WERI-Rb-1 (cell line): Measurements from ENCODE around the gene LYPD4.
"Not testable (repeated sequence)": the region's sequence is repeated elsewhere in the genome, so short reads cannot be mapped to it uniquely, and the experiment has no call there.

Experiments used
- DNase-seq: peaks from one replicate; pipeline ENCODE4 v3.0.0-alpha.2; 2020
- H3K27ac ChIP-seq: fragments of 250-450 bp; sonication (Bioruptor Pico); 2 replicates; pipeline ENCODE4 v1.5.1; 2020; ENCODE audit warnings: mild to moderate bottlenecking, moderate library complexity
- H3K27me3 ChIP-seq: fragments of 250-450 bp; sonication (Bioruptor Pico); 2 replicates; pipeline ENCODE4 v1.5.1; 2021; ENCODE audit warnings: mild to moderate bottlenecking, low read depth, moderate library complexity; ENCODE audit not compliant: insufficient read depth, severe bottlenecking
- H3K36me3 ChIP-seq: fragments of 250-450 bp; sonication (Bioruptor Pico); 2 replicates; pipeline ENCODE4 v1.5.1; 2020; ENCODE audit warnings: mild to moderate bottlenecking, moderate library complexity
- H3K4me3 ChIP-seq: 2 replicates; pipeline ENCODE4 v1.5.1; 2011; ENCODE audit warnings: low read depth, mild to moderate bottlenecking, control low read depth, low read length
- H3K9me3 ChIP-seq: fragments of 250-450 bp; sonication (Bioruptor Pico); 2 replicates; pipeline ENCODE4 v1.5.1; 2021; ENCODE audit warnings: mild to moderate bottlenecking, moderate library complexity; ENCODE audit not compliant: severe bottlenecking
- TF ChIP-seq, protein P1 (sequence below): IDR thresholded peaks from 2 replicates; pipeline ENCODE4 v1.5.1; 2011; ENCODE audit warnings: low read depth, mild to moderate bottlenecking, control low read depth, inconsistent platforms, low read length

LYPD4 gene

DNA sequence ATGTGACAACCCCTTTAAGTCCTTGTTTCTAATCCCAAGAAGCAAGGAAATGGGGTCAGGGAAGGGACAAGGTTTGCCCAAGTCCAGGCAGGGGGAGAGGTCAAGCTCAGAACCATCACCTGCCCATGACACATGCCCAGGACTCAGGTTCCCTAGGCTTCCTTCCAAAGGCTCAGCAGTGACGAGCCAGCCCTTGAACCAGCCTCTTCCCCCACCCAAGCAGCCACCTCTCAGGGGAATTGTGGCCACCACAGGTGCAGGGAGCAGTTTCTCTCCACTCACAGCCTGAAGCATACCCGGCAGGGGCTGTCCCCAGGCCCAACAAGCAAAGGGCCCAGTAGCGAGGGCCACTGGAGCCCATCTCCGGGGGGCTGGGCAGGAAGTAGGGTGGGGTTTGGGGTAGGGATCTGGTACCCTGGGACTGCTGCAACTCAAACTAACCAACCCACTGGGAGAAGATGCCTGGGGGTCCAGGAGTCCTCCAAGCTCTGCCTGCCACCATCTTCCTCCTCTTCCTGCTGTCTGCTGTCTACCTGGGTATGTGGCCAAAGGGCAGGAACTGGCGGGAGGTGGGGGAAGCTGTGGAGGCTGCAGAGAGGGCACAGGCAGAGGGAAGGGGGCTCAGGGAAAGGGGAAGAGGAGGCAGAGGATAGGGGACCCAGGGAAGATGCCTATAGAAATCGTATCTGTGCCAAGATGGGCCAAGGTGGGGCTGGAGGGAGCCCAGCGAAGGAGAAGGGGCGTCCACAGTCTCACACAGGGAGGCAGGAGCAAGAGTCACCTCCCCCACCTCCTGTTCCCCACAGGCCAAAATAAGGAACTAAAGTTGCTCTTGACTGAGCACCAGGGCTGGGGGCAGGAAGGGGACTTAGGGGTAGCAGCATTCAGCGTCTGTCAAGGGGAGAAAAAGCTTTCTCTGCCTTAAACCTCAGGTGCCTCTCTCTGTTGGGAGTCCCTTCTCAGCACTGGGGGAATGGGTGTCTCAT, 32.7 kb upstream of the LYPD4 start, which contains the start of gene CD79A:
Gene CD79A, plus strand, starts transcription at position 433 of the 986 bp plus-strand sequence. Its CDS starts 26 bp downstream, at position 459.
- H3K4me3 ChIP-seq = no peak within 1 kb of the TSS
- TF ChIP-seq, protein P1, sequence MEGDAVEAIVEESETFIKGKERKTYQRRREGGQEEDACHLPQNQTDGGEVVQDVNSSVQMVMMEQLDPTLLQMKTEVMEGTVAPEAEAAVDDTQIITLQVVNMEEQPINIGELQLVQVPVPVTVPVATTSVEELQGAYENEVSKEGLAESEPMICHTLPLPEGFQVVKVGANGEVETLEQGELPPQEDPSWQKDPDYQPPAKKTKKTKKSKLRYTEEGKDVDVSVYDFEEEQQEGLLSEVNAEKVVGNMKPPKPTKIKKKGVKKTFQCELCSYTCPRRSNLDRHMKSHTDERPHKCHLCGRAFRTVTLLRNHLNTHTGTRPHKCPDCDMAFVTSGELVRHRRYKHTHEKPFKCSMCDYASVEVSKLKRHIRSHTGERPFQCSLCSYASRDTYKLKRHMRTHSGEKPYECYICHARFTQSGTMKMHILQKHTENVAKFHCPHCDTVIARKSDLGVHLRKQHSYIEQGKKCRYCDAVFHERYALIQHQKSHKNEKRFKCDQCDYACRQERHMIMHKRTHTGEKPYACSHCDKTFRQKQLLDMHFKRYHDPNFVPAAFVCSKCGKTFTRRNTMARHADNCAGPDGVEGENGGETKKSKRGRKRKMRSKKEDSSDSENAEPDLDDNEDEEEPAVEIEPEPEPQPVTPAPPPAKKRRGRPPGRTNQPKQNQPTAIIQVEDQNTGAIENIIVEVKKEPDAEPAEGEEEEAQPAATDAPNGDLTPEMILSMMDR = no peak
- DNase-seq = no peak
- no peak within 1 kb of the TSS for H3K27ac ChIP-seq
- H3K9me3 ChIP-seq = no peaks in the 10 kb centered on the region
- no peaks in the 10 kb centered on the region for H3K27me3 ChIP-seq
- H3K36me3 ChIP-seq = peaks cover 9% of the 10 kb centered on the region

DNA sequence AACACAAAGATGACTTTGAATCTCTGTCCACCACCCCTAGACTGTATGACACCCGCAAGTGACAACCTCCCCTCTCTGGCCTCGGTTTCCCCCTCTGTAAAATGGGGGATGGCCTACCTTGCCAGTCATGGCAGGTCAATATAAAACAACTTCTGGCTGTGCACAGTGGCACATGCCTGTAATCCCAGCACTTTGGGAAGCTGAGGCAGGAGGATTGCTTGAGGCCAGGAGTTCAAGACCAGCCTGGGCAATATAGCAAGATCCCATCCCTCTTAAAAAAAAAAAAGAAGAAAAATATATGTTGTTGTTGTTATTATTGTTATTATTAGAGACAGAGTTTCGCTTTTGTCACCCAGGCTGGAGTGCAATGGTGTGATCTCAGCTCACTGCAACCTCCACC, 31.5 kb upstream of the LYPD4 start:
- peaks cover 21% of the 10 kb centered on the region for H3K36me3 ChIP-seq
- H3K27ac ChIP-seq, H3K4me3 ChIP-seq, H3K27me3 ChIP-seq, H3K9me3 ChIP-seq, DNase-seq: not testable (repeated sequence)

DNA sequence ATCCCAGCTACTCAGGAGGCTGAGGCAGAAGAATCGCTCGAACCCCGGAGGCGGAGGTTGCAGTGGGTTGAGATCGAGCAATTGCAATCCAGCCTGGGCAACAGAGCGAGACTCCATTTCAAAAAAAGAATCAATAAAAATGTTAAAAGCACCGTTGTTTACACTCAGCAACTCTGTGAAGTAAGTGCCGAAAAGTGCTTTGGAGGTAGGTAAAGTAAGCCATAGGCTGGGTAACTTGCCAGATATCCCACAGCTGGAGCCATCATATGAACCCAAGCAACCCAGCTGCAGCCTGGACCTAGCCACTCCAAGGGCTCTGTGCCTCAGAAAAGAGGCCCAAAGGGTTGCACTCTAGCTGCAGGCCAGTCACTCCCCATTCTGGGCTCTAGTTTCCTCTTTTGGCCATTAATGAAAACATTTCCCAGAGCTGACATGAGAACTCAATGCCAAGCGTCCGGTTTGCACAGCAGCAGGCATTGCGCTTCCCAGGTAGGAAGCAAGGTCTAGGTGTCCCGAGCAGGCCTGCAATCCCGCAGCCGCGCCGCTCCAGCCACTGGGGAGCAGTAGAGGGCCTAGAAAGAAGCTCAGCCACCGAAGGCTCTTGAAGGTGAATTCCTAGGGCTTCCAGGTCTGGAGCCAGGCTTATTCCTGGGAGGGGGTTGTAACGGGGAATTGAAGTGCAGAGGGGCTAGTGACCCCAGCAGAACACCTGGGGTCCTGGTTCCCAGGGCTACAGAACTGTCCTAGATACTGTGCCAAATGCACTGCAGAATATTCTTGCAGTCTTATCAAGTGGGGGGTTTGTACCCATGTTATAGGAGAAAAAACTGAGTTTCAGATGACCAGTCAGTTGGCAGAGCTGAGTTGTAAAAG, 28.5 kb upstream of the LYPD4 start:
- Histone ChIP-seq H3K4me3 (no peak overlapping the region), H3K27me3 (no peaks in the 10 kb centered on the region), H3K9me3 (no peaks in the 10 kb centered on the region), H3K36me3 (peaks cover 49% of the 10 kb centered on the region), H3K27ac (no peak overlapping the region)
- peak; percentile 89 for DNase-seq
- TF ChIP-seq, protein P1 = peak; percentile 75

DNA sequence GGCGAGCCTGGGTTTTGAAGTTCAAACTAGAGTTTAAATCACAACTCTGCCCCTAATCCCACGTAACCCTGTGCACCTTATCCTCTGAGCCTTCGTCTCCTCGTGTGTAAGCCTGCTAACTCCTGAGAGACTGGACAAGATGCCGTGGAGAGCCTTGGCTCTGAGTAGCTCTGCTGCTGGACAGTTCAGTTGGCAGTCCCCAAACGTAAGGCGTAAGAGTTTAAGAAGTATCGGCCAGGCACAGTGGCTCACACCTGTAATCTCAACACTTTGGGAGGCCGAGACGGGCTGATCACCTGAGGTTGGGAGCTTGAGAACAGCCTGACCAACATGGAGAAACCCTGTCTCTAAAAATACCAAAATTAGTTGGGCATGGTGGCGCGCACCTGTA, 27.9 kb upstream of the LYPD4 start:
- Histone ChIP-seq H3K36me3 (peaks cover 55% of the 10 kb centered on the region), H3K27ac (no peak overlapping the region), H3K4me3 (no peak overlapping the region), H3K27me3 (no peaks in the 10 kb centered on the region), H3K9me3 (no peaks in the 10 kb centered on the region)
- TF ChIP-seq, protein P1 = no peak
- no peak for DNase-seq

DNA sequence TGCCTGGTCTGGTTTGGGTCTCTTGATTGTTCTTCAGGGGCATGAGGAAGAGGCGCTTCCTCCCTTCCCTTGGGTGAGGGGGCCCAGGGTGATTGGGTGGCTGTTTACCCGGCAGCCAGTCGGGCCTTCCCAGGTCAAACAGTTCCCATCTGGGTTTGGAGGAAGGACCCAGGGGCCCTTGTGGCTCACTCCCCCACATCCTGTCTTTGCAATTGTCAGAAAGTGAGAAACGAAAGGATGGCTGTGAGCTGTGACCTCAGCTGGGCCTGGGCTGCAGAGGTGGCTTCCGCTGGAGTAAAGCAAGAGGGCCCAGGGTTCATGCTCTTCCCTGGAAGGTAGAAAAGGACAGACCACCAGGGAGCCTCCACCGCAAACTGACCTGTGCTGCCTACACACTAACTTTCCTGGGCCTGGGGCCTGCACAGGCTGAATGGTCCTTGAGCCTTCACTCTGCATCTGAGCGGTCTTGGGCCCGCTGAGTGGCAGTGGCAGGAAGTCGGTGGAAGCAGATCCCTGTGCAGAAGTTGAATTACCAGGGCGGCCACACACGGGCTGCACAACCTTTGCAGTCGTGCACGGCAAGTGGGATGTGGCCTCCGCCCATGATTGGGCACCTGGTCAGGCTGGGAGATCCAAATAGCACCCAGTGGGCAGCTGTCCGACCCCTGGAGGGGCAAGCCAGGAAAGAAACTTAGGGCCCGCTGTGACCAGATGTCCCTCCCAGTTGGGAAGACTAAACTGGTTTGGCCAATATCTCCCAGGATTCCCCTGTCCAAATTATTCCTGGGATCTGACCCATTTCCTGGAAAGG, 27.3 kb upstream of the LYPD4 start:
- TF ChIP-seq, protein P1 = no peak
- Histone ChIP-seq H3K4me3 (no peak overlapping the region), H3K27me3 (no peaks in the 10 kb centered on the region), H3K9me3 (no peaks in the 10 kb centered on the region), H3K36me3 (peaks cover 61% of the 10 kb centered on the region), H3K27ac (no peak overlapping the region)
- no peak for DNase-seq
